Panc1 (cell line): Measurements from ENCODE around the gene DNAJC18.

Experiments used
- CTCF ChIP-seq: fragments of 450-650 bp; IDR thresholded peaks from 2 replicates; pipeline ENCODE4 v1.5.1; 2017; ENCODE audit warnings: mild to moderate bottlenecking
- POLR2AphosphoS5 ChIP-seq: IDR thresholded peaks from 2 replicates; pipeline ENCODE4 v1.6.1; 2012; ENCODE audit warnings: mild to moderate bottlenecking, low read depth, low read length, moderate library complexity
- REST ChIP-seq, 2 experiments: IDR thresholded peaks; 2 replicates each; pipeline ENCODE4 v1.6.1; 2011 to 2012; ENCODE audit warnings: low read depth in 2 of 2, control low read depth in 1 of 2, low read length in 1 of 2, mild to moderate bottlenecking in 1 of 2, moderate library complexity in 1 of 2; ENCODE audit not compliant: insufficient read depth in 1 of 2
- TCF7L2 ChIP-seq: IDR thresholded peaks from 2 replicates; pipeline ENCODE4 v1.6.1; 2011; ENCODE audit warnings: mild to moderate bottlenecking, low read depth, low read length, inconsistent platforms

GRCh38 chr5:139481580-139482049, 42.3 kb upstream of the DNAJC18 start:
- TF ChIP-seq REST (IDR thresholded peaks at IDR 0.05; ENCODE audit: insufficient read depth in 1 of 2, low read depth in 2 of 2, low read length in 1 of 2) (no peak), CTCF (no peak), TCF7L2 (no peak), POLR2AphosphoS5 (no peak)
